HG03135 (cell line): ENCODE data around the gene KDM4D.
"Not testable (repeated sequence)": the region's sequence is repeated elsewhere in the genome, so short reads cannot be mapped to it uniquely, and the experiment has no call there.

Experiments
- ATAC-seq: cut with Tn5 transposase; IDR thresholded peaks from one replicate; pipeline ENCODE4 v1.9.1; 2021; ENCODE audit warnings: mild to moderate bottlenecking, moderate library complexity; ENCODE audit not compliant: unreplicated experiment

The KDM4D gene

DNA sequence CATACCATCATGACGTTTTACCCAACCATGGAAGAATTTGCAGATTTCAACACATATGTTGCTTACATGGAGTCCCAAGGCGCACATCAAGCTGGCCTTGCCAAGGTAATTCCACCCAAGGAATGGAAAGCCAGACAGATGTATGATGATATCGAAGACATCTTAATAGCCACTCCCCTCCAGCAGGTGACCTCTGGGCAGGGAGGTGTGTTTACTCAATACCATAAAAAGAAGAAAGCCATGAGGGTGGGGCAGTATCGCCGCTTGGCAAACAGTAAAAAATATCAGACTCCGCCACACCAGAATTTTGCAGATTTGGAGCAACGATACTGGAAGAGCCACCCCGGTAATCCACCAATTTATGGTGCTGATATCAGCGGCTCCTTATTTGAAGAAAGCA lies 52.1 kb downstream of the KDM4D start:
- not testable (repeated sequence) for ATAC-seq

DNA sequence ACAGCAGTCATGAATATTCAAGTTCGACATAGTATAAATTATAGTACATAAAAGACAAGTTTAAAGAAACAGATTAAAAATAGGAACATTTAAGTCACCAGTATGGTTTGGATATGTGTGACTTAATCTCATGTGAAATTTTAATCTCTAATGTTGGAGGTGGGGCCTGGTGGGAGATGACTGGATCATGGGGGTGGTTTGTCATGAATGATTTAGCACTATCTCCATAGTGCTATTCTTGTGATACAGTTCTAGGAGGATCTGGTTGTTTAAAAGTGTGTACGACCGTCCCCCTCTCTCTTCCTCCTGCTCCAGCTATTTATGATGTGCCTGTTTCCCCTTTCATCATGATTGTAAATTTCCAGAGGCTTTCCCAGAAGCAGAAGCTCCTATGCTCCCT lies 54.8 kb downstream of the KDM4D start:
- no peak for ATAC-seq

DNA sequence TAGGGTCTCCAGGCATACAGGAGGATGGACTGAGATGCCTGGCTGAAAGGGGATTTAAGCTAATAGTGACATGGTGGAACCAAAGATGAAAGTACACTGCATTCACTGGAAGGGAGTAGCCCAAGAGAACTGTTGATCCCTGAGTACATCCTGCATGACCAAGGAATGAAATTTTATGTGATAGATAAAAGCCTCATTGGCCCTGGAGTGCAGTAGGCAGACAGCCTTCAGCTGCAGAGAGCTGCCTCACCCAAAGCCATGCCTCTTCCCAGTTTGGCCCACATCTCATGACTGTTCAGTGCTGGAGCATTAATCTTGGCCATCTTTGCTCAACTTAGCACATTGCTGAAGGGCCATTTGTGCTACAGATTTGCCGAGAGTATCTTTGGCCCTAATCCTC lies 59.5 kb downstream of the KDM4D start:
- no peak for ATAC-seq

DNA sequence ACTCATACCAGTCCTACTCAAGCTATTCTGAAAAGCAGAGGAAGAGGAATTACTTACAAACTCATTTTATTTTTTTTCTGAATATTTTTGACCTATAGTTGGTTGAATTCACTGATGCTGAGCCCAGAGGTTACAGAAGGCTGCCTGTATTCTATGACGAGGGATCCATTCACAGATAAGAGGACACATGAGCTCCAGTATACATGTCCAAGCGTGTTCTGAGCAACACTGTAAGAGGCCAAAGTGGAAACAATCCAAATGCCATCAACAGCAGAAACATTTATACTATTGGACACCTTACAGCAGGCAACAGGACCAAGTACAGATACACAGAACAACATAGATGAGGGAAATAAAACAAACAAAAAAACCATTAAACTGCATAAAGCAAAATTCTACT lies 61.8 kb downstream of the KDM4D start:
- ATAC-seq = no peak

DNA sequence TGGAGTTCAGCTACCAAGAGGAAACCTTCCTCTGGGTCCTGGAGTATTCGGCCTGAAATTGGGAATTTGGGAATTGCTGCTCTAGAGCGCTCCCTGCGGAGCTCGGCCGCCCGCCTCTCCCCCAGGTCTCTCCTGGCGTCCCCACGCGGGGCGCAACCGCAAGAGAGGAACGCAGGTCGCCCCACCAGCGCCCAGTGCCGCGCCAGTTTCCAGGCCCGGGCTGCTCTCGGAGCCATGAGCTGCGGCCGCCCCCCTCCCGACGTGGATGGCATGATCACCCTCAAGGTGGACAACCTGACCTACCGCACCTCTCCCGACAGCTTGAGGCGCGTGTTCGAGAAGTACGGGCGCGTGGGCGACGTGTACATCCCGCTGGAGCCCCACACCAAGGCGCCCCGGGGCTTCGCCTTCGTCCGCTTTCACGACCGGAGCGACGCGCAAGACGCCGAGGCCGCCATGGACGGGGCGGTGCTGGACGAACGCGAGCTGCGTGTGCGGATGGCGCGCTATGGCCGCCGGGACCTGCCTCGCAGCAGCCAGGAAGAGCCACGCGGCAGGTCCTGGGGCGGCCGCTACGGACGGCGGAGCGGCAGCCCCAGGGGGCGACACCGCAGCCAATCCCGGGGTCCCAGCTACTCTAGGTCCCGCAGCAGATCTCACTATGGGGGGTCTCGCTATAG lies 64.0 kb downstream of the KDM4D start:
- not testable (repeated sequence) for ATAC-seq

DNA sequence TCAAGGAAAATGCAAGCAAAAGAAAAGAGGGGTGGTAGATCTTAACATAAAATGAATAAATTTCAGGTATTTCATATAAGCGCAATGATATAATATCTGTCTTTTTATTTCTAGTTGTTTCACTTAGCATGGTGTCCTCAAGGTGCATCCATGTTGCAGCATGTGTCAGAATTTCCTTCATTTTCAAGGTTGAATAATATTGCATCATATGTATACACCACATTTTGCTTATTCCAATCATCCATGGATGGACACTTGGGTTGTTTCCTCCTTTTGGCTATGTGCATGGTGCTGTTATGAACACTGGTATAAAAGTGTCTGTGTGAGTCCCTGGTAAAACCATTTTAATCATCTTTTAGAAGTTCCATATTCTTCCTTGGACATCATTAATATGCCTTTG lies 68.7 kb downstream of the KDM4D start:
- ATAC-seq = no peak

DNA sequence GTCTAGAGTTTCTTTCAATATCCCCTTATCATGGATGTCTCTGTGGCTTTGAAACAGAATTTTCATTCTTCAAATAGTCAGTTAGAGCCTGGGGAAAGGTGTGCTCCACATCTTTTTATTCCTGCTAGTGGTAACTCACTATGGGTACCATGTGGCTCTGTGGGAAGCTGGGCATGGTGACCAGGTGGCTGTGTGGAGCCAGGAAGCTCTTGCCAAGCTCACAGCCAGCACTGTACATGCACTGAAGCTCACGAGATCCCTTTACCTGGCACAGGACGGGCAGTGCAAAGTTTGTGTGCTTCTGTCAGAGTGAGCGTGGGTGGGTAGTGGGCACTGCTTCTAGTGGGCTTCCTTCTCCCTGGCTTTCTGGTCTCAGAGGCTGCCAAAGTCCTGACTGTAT lies 69.4 kb downstream of the KDM4D start:
- no peak for ATAC-seq

DNA sequence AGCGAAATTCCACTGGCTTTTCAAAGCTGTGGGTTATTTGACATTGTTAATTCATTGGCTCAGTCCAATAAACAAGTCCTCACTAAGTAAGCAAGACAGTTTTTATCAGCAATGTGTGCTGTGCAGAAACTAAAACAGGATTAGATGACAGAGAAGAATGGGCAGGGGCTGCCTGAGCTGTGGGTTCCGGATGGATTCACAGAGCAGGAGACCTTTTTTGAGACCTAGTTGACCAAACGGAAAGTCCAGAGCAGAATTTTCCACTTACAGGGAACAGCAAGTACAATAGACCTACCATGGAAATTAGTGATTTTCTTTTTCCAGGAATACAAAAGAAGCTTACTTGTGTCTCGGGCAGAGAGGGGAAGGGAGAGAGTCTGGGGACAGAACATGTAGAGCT lies 70.5 kb downstream of the KDM4D start:
- no peak for ATAC-seq

DNA sequence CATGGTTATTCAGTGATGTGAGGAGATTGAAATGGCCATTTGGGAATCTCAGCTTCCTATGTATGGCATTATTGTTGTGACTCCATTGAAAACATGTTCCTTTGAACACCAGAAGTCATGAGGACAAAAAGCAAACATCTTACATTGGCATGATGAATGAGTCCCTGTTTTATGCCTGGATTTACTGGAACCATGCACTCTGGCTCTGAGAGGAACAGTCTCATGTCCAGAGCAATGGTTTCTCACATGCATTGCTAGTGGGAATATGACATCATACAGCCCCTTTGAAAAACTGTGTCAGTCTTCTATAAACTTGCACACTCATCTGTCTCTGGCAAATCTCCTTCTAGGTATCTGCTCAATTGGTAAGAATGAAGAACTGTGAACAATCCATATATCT lies 72.3 kb downstream of the KDM4D start:
- no peak for ATAC-seq
